Stimulated activated CD8-positive, alpha-beta memory T cell treated with anti-CD3 and anti-CD28 coated beads, Interleukin-12 subunit alpha, Interleukin-12 subunit beta, amount 100 ng/mL, for 24 hours (primary cell): ENCODE results near the gene SLC38A11.

Experiments used
- DNase-seq: peaks from one replicate; pipeline ENCODE4 v3.0.0-alpha.2; 2020; ENCODE audit errors: extremely low read depth

SLC38A11 gene

DNA sequence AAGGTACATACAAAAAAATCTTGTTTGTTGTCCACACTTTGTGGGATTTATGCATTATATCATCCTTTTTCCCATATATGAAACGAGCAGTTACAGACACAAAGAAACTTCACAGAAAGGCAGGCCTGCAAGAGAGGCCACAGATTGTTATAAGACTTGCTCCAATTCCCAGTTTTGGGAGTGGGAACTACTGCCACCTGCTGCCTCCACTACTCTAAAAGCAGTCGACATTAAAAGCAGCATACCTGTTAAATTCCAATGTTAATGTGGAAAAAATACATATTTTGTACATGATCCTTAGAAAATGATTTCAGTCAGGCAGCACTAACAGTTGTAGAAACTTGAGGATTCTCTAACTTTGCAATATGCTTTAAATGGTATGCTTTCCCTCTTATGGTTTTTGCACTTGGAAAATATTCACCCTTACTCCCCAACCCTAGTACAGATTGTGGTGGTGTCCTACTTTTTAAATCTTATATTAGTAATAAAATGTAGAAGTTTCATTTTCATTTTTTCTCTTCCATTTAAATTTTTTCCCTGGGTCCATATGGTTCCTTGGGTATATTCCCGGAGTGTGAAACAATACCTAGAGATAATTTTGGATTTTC is 37.9 kb downstream of the SLC38A11 start:
- DNase-seq, result no peak

DNA sequence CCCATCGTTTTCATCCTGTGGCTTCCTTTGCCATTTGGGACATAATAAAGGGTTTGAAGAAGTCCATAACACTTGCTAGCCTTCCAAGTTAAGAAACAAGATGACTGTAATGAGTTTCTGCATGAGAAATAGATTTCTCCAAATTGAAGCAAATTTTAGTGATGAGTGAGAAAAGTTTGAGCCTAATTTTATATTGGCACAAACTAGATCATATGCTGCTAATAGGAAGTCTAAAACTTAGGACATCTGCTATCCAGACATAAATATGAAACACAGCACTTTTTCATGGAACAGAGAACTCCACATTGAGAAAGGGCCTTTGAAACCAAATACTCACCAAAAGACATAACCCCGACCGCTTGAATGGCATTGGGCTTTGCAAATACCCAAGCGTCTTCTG is 39.8 kb downstream of the SLC38A11 start:
- no peak for DNase-seq

DNA sequence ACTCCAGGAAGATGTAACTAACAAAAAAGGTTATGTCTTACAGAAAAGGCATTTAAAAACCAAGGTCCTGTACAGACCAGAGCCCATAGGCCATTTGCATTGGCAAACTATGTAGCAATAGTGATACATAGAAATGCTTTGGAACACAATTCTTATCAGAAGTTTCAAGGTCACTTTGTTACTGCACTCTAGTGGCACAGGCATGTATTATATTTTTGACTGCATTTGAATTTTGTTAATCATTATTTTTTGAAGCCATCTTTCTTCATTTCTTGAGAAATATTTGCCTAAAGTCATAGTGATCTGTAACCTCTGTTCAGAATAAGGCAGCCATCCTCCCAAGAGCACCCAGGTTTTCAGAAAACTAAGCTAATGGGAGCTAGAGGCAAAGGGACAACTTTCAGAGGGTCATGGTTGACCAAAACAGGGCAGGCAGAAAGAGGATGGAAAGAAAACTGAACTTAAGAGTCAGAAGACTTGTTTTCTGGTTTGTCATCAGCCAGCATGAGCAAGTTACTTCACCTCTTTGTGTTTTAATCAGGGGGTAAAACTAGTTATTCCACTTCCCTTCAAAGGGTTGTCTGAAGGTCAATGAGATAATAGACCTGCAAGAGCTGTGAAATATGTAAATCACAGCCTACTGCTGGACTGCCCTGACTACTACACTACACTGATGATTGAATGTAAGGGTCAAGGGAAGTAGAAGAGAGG is 41.5 kb downstream of the SLC38A11 start:
- DNase-seq, result no peak

GRCh38 chr2:164913011-164913410 is 42.3 kb downstream of the SLC38A11 start:
- DNase-seq, result no peak

DNA sequence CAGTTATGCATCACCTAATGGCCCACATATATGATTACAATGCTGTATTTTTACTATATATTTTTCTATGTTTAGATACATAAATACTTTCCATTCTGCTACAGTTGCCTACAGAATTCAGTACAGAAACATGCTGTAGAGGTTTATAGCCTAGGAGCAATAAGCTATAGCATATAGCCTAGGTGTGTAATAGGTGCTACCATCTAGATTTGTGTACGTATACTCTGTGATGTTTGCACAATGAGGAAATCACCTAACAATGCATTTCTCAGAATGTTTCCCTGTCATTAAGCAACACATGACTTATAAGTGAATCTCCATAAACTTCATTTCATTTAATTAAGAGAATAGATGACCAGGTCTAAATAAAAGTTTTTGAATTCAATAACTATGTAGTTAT is 43.5 kb downstream of the SLC38A11 start:
- no peak for DNase-seq

- no peak for DNase-seq
These were observed 45.0 kb downstream of the SLC38A11 start for GRCh38 chr2:164910101-164910899.

DNA sequence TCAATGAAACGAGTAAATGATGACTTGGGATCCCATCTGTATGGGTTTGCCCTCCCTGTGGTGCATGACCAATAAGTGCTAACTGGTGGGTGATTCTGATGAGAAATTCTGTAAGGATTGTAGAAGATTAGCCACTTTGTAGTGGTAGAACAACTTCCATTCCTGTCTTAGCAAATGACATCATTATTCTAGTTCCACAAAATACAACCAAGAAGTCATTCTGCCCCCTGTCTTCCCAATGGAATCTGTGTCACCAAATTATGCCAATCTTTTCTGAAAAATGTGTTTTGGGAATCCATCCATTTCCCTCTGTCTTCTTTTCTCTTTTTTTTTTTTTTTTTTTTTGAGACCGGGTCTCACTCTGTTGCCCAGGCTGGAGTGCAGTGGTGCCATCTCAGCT is 48.4 kb downstream of the SLC38A11 start:
- DNase-seq, result no peak

- no peak for DNase-seq
These were observed 50.0 kb downstream of the SLC38A11 start for GRCh38 chr2:164905307-164905706.

- DNase-seq, result no peak
These were observed 51.4 kb downstream of the SLC38A11 start for GRCh38 chr2:164903951-164904350.

- DNase-seq, result no peak
These were observed 52.1 kb downstream of the SLC38A11 start for GRCh38 chr2:164903204-164903603.

DNA sequence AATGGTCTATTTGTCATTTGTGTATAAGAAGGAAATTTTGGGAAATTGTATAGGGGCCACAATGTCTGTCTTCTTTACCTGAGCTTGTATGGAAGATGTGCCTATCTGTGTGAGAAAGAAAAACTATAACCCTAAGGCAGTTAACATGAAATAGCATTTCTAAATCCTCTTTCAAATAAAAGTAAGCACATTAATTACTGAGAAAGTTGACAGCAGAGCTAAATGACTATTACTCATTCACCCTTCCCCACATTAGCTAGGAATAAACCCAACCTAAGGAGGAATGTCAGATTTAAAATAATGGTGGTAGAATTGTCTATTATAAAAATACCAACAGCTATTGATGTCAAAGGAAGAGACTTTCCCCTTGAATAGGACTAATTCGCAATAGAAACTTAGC is 56.2 kb downstream of the SLC38A11 start:
- no peak for DNase-seq

GRCh38 chr2:164898475-164898874 is 56.9 kb downstream of the SLC38A11 start:
- no peak for DNase-seq

DNA sequence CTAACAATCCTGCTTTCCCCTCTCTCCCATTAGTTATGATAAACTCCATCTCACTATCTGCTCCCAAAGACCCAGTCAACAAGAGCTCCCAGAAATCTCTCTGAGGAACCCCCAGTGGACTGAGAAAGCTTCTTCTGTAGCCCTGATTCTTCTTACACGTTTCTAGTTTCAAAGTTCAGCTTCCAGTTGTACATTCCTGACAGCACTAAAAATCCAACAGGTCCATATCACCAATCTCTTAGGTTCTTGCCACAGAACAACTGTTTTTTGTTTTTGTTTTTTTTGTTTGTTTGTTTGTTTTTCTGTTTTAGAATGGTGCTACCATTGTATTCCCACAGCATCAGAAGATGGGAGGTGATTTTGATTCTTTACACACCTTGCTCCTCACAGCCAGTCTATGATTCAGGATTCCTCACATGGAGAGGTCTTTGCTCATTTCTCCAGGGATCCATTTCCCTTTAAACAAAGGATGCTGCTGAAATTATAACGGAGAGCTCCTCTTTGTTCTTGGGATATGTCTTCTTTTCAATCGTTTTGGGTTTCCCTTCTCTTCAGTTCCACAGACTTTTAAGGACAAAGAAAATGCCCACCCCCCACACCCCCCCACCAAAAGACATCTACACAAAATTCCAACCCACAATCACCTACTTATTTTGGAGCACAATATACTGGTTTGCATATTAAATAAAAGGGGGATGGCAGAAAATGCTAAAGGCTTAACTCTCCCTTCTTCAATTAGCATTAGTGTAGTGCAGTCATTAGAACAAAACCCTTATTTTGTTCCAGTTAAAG is 57.7 kb downstream of the SLC38A11 start:
- no peak for DNase-seq

GRCh38 chr2:164896634-164897355 is 58.5 kb downstream of the SLC38A11 start:
- DNase-seq, result no peak

DNA sequence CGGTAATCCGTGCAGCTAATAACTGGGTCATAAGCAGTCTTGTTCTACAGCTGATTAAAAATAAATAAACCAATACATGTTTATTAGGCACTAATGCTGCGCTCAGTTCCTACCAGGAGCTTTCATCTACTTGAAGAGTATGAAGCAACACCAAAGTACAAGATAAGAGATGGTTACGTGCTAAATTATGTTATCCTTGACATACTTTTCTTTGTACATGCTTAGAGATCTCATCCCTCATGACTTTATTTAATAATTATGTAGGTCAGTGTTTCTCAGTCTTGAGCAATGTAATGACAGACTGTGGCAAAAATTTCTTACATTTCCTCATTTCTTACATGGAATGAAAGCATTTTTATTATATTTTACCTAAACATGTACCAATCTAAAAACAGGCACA is 59.1 kb downstream of the SLC38A11 start:
- DNase-seq, result no peak

GRCh38 chr2:164891460-164891859 is 63.9 kb downstream of the SLC38A11 start:
- DNase-seq, result no peak

GRCh38 chr2:164890544-164890943 is 64.8 kb downstream of the SLC38A11 start:
- DNase-seq, result no peak

DNA sequence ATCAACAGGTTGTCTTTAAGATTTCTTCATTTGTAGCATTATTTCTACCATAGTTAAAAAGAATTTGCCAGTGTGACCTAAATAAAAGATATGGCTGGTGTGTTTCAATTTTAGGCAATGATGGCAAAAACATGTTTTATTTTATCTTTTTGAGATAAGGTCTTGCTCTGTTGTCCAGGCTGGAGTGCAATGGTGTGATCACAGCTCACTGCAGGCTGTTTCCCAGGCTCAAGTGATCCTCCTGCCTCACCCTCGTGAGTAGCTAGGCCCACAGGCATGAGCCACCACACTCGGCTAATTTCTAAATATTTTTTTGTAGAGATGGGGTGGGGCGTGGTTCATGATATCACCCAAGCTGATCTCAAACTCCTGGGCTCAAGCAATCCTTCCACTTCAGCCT is 66.7 kb downstream of the SLC38A11 start:
- DNase-seq, result no peak

DNA sequence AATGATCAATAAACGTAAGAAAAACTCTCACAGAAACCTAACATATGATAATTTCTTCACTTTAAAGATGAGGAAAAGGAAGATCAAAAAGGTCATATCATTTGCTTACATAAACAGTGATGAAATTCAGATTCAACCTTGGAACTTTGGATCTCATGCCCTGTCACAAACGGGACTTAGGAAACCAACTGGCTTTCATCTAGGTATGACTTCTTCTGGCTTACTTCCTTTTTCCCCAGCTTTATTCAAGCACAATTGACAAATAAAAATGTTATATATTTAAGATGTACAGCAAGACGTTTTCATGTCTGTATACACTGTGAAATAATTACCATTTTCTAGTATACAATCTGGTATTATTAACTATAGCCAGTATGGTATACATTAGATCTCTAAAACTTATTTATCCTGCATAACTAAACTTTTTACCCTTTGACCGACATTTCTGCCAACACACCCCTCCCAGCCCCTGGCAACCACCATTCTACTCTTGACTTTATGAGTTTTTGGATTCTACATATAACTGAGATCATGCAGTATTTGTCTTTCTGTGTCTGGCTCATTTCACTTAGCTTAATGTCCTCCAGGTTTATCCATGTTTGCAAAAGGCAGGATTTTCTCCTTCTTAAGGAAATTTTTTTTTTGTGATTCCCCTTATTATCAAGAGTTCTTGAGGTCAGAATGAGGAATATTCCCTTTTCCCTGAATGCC is 67.7 kb downstream of the SLC38A11 start:
- no peak for DNase-seq

- no peak for DNase-seq
These were observed 73.0 kb downstream of the SLC38A11 start for GRCh38 chr2:164882276-164882675.

DNA sequence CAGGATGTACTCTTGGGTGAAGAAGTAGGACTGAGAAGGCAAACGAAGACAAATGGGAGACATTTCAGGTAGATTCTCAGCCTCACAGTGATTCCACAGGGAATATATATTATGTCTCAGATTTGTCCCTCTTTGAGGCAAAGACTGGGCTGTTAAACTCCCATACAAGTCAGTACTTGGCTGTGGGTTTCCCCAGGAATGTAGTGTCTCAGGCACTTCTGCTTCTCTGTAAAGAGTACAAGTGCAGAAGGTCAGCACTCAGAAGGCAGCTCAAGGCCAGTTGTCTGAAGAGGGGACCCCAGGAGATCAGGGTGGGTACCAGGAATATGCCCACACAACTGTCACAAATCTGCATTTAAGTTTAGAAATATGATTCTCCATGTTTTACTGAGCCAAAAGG is 73.8 kb downstream of the SLC38A11 start:
- DNase-seq, result no peak
